ENCODE results near the gene MAIP1. TPM values are rescaled to one million over a fixed set of nuclear protein-coding genes. Genes with fewer than 3 reads are reported as not detected.

Gene MAIP1
- total RNA-seq, 2 donors from 2014 or later, result 11.2 to 11.9 TPM

DNA sequence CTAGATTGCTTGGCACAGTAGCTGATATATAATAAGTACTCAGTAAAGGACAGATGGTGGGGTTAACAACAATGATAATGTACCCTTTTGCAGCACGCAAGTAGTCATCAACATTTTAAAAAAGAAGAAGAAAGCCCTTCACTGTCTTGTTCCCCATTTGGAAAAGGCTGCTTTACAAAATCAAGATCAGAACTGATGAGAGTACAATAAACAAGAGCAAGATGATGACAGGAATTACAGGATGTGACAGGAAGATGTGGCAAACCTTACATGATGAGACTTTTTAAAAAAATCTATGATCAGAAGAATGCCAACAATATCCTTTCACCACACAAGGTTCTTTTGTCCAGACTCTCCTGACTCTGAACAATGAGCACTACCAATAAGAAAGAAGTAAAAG is 9.2 kb upstream of the MAIP1 start:
- no peaks in the 10 kb centered on the region for H3K9me3 ChIP-seq
- intact Hi-C loops (cut with DNase I), result no loop called here
- H3K27ac ChIP-seq, result no peak overlapping the region
- ATAC-seq (no peak), DNase-seq (no peak)
- peaks cover 0 to 3% of the 10 kb centered on the region in 2 donors for H3K36me3 ChIP-seq (replicated peaks in 1 of 2; ENCODE audit: insufficient read depth in 1 of 2, low read depth in 2 of 2)
- TF ChIP-seq, protein P1, sequence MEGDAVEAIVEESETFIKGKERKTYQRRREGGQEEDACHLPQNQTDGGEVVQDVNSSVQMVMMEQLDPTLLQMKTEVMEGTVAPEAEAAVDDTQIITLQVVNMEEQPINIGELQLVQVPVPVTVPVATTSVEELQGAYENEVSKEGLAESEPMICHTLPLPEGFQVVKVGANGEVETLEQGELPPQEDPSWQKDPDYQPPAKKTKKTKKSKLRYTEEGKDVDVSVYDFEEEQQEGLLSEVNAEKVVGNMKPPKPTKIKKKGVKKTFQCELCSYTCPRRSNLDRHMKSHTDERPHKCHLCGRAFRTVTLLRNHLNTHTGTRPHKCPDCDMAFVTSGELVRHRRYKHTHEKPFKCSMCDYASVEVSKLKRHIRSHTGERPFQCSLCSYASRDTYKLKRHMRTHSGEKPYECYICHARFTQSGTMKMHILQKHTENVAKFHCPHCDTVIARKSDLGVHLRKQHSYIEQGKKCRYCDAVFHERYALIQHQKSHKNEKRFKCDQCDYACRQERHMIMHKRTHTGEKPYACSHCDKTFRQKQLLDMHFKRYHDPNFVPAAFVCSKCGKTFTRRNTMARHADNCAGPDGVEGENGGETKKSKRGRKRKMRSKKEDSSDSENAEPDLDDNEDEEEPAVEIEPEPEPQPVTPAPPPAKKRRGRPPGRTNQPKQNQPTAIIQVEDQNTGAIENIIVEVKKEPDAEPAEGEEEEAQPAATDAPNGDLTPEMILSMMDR (IDR thresholded peaks at IDR 0.05), result no peak
- TF ChIP-seq POLR2A (IDR thresholded peaks at IDR 0.05), result no peak
- WGBS, 2 donors, result 81 to 97% methylated on average over 1 of the region's 1 CpG
- no peaks in the 10 kb centered on the region for H3K27me3 ChIP-seq
- H3K4me1 ChIP-seq, result peaks cover 14% of the 10 kb centered on the region
- no peak overlapping the region for H3K4me3 ChIP-seq

DNA sequence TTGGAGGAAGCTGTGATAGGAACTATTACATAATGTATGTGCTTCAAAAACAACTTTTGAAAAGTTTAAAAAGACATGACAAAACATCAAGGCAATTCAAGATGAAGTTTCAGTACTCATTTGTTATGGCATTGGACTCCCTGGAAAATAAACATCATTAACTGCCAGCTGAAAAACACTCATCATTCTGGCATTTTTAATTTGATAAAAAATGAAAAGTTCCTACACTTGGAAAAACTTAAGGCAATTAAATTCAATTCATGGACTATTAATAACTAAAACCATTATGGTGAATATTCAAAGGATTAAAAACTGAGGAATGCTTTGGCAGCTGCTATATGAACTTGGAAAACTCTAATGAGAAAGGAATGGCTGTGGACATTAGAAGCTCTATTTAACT is 8.5 kb upstream of the MAIP1 start:
- Histone ChIP-seq H3K4me1 (peaks cover 14% of the 10 kb centered on the region), H3K4me3 (no peak overlapping the region), H3K9me3 (no peaks in the 10 kb centered on the region), H3K27me3 (no peaks in the 10 kb centered on the region), H3K27ac (no peak overlapping the region), H3K36me3 (replicated peaks in 1 of 2; ENCODE audit: insufficient read depth in 1 of 2, low read depth in 2 of 2) (peaks cover 0 to 3% of the 10 kb centered on the region in 2 donors)
- TF ChIP-seq, protein P1 (IDR thresholded peaks at IDR 0.05), result no peak
- no peak for TF ChIP-seq POLR2A (IDR thresholded peaks at IDR 0.05)
- DNase-seq, result no peak
- ATAC-seq, result no peak
- intact Hi-C loops (cut with DNase I), result no loop called here

DNA sequence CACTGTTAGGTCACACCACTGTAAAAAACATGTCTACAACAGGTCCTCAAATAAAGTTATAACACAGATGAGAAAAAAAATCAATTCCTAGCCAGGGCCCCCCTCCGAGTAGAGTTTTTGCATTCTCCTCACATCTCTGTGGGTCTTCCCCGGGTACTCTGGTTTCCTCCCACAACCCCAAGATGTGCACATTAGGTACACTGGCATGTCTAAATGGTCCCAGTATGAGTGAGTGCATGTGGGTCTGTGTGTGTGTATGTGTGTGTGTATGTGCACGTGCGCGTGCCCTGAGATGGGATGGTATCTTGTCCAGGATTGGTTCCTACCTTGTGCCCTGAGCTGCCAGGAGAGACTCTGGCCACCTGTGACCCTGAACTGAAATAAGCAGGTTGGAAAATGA is 5.0 kb upstream of the MAIP1 start:
- Histone ChIP-seq H3K9me3 (no peaks in the 10 kb centered on the region), H3K27me3 (no peaks in the 10 kb centered on the region), H3K4me3 (no peak overlapping the region), H3K27ac (no peak overlapping the region), H3K36me3 (replicated peaks in 1 of 2; ENCODE audit: insufficient read depth in 1 of 2, low read depth in 2 of 2) (peaks cover 0 to 3% of the 10 kb centered on the region in 2 donors), H3K4me1 (peaks cover 18% of the 10 kb centered on the region)
- no peak for DNase-seq
- no peak for ATAC-seq
- intact Hi-C loops (cut with DNase I), result no loop called here
- TF ChIP-seq POLR2A (IDR thresholded peaks at IDR 0.05), result no peak
- TF ChIP-seq, protein P1 (IDR thresholded peaks at IDR 0.05), result no peak
- 87 to 93% methylated on average over 5 of the region's 5 CpGs for WGBS, 2 donors

DNA sequence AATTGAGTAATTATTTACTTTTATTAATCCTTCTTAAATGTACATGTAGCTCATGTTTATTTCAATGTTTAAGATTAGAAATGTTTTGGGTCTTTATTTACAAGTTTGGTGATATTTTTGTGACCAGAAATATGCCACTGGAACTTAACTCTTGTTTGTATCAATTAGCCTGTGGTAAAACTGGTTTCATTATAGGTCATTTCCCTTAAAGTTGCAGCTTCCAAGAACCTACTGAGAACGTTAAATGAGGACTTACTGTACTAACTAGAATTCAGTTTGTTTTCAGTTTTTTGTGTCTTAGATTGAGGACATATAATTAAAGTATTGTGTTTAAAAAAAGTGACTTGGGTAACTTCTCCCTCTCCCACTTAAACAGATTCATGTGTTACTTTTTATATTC is 4.4 kb upstream of the MAIP1 start:
- DNase-seq, result no peak
- Histone ChIP-seq H3K36me3 (replicated peaks in 1 of 2; ENCODE audit: insufficient read depth in 1 of 2, low read depth in 2 of 2) (peaks cover 0 to 3% of the 10 kb centered on the region in 2 donors), H3K27ac (no peak overlapping the region), H3K9me3 (no peaks in the 10 kb centered on the region), H3K27me3 (no peaks in the 10 kb centered on the region), H3K4me1 (peaks cover 16% of the 10 kb centered on the region), H3K4me3 (no peak overlapping the region)
- ATAC-seq, result no peak
- WGBS, 2 donors, result 49 to 60% methylated on average over 1 of the region's 1 CpG
- intact Hi-C loops (cut with DNase I), result no loop called here
- TF ChIP-seq POLR2A (IDR thresholded peaks at IDR 0.05), result no peak
- TF ChIP-seq, protein P1 (IDR thresholded peaks at IDR 0.05), result no peak

DNA sequence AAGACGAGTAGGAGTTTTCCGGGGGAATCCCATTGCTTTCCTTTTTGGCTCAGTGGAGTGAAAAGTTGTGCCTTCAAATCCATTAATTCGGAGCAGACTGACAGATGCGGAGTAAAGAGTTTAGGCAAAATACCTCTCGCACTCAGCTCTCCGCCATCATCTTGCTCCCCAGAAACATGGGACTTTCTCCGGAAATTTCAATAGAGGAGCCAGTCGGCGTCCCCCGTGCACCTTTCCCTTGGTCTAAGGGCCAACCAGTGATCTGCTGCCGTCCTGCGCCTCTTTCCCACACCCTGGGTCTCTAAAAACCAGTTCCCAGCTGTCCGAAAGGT is 409 bp upstream of the MAIP1 start:
- 0 to 1% methylated on average over 11 to 13 of the region's 13 CpGs for WGBS, 2 donors
- H3K36me3 ChIP-seq (replicated peaks in 1 of 2; ENCODE audit: insufficient read depth in 1 of 2, low read depth in 2 of 2), result peaks cover 0 to 1% of the 10 kb centered on the region in 2 donors
- intact Hi-C loops (cut with DNase I), result no loop called here
- peak overlapping the region; percentile 89 to 93 for H3K4me3 ChIP-seq
- DNase-seq (no peak), ATAC-seq (peak; percentile 54)
- H3K27me3 ChIP-seq, result no peaks in the 10 kb centered on the region
- TF ChIP-seq, protein P1 (IDR thresholded peaks at IDR 0.05), result no peak
- no peak for TF ChIP-seq POLR2A (IDR thresholded peaks at IDR 0.05)
- peaks cover 42% of the 10 kb centered on the region for H3K4me1 ChIP-seq
- no peaks in the 10 kb centered on the region for H3K9me3 ChIP-seq
- H3K27ac ChIP-seq, result peak overlapping the region; percentile 64 to 94 (median 88)
